Activated CD8-positive, alpha-beta memory T cell treated with anti-CD3 and anti-CD28 coated beads, Interleukin-2, amount 50 U/mL, for 1 hour (primary cell): Measurements from ENCODE around the gene NTM.
"Not testable (repeated sequence)": the region's sequence is repeated elsewhere in the genome, so short reads cannot be mapped to it uniquely, and the experiment has no call there.

Experiments used
- DNase-seq: peaks from one replicate; pipeline ENCODE4 v3.0.0-alpha.2; 2020; ENCODE audit errors: extremely low read depth

NTM gene

DNA sequence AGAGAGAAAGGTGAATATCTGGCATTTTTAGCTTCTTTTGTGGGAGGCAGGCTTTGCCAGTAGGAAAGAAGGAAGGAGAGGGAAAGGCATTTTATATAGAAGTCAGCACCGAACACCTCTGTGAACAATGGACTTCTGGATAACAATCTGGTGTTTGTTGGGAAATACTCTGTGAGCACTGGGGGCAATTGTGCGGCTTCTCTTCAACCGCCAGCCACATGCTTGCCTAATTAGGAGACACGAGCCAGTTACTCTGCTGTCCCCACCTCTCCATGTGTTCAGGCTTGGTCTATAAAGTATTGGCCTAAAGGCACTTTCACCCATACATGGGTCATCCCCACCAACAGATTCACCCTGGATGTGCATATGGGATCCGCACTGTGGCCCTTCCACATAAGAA, 523.6 kb downstream of the NTM start:
- no peak for DNase-seq

DNA sequence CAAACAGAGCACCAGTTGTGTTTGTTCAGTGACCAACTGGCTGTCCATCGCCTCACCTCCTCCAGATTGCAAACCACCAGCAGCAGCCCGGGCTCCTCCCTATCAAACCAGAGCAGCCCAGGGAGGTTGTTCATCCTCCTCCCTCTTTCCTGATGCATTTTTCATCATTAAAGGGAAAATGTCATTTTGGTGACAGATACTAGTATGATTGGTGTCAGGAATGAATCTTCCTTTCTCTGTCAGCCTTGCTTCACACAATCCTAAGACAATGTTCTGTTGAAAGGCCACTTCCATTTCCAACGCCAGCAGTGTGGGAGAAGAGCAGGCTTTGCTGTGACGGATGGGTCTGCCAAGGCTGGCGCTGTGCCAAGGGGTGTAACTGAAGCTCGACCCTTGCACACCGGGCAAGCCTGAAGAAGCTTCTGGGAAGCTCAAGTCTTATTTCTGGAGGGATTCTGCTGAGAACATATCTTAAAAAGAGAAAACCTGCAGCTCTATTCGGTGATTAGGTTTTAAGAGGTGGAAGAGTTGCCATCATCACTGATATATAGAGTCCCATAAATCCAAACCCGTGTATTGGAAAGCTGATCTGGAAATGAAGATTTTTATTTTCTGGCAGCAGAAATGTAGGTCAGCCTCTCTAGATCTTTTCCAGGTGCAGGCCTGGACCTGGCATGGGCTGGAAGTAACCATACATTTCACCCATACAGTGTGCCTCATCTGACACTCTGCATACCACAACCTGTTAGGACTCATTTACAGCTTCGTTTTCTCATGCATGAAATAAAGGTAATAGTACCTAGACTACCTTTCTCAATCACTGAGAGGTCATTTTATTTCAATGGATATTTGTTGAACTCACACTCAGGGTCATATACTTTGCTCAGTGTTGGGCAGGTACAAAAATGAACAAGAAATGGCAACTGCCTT, 524.5 kb downstream of the NTM start:
- no peak for DNase-seq

DNA sequence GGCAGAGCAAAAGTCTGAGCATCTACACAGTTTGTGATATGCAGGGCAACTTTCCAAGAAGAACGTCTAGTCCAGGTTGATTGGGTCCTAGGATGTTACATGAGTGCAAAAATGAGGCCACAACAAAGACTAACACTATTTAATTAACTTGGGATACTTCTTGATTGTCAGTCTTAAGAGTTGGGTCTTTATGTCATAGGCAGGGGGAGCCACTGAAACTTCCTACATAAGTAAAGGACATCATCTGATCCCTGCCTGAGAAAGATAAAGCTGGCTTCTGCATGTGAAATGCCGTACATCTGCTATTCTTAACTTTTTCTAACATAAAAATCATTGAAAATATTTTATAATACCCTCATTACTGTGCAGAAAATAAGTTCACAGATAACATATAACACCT, 525.5 kb downstream of the NTM start:
- no peak for DNase-seq

DNA sequence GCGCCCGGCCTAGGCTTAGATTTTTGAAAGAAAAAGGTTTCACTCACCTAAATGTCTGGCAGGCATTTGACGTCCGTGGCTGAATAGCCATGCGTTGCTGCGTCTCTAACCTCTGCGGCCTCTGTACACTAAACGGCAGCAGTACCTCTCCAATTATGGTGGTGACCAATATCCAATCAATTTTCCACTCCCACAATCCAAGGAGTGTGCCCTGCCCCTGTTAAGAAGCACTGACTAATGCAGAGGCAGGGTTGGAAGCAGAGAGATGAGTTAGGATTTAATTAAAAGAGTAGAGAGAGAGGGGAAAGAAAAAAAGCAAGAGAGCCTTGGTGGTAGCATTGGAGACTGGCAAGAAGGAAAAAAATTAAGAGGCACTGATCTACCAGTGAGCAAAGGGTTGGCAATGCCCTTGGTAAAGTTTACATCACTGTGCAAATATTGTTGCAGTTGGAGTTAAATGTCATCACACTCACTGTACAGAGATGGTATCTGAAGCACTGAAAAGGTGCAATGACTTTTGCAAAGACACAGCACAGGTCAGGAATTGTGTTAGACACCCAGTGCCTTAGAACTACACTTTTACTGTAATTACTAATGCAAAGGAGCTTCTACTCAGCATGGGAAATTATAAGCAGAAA, 526.7 kb downstream of the NTM start:
- no peak for DNase-seq

DNA sequence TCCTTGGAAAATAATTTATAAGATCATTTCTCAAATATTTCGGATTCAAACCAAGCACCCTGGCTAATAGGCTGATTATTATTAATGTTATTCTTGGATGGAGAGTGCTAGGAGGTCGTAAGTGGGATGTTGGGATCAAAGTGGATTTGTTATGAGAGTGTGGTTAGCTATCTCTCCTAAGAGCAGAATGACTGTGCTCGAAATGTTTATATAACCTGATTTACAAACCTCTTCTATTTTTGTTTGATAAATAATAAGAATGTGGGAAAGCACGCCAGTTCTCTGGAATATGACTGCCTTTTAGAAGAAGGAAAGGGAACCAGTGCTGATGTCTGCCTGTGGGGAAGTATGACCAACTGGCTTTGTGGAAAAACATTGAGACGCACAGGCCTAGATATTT, 527.5 kb downstream of the NTM start:
- no peak for DNase-seq

DNA sequence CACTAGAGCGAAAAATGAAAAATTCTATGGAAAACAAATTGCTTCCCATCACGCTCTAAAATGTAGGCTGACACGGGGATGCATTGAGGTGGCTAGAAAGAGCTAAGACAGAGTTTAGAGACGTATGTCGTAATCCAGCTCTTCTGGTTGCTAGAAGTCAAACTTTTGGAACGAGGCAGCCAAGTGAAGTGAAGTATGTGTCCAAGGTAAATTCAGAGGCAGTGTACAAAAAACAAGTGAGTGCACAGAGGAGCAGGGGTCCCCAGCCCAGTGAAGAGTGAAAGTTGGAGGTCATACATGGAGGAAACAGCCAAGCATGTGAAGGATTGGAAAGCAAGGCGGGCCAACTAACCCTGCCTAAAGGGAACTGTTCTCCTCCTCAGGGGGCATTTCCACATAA, 528.5 kb downstream of the NTM start:
- DNase-seq = no peak

DNA sequence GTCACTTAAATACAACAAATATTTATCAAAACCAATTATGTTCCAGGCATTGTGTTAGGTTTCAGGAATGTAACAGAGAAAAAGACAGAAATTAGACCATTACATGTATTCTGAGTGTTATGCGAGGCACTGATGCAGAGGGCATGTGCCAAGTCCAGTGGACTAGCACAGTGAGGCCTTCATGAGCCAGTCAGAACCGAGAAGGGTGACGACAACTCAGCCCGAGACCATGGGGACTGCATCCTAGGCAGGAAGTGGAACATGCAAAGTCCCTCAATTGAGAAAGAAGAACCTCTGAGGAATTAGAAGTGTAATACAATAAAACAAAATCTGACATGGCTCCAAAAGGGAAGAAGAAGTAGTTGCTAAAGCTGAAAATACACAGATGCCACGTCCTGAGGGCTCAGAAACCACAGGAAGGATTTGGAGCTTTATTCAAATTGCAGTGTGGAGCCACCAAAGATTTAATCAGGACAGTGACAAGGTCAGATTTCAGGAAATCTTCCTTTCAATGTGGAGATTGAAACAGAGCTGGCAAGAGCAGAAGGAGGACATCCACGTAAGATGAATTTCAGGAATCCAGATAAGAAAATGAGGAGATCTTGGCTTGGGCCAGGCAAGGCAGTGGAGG, 529.6 kb downstream of the NTM start:
- DNase-seq = no peak

DNA sequence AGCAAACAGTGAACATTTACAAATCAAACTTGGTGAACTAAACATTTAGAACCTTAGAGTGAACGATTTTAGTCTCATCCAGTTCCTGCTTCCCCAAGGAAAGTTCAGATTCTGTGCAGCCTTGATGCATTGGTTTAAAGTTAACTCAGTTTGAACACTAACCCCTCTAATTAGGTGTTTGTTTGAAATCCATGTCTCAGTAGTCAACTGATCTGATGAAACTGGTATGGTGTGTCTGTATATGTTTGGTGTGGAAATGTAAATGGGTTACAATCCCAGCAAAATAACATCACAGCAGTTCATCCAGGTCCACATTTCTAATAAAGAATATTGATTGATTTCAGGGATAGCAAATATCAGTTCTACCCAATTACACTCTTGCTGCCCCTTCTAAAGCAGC, 532.0 kb downstream of the NTM start:
- no peak for DNase-seq

DNA sequence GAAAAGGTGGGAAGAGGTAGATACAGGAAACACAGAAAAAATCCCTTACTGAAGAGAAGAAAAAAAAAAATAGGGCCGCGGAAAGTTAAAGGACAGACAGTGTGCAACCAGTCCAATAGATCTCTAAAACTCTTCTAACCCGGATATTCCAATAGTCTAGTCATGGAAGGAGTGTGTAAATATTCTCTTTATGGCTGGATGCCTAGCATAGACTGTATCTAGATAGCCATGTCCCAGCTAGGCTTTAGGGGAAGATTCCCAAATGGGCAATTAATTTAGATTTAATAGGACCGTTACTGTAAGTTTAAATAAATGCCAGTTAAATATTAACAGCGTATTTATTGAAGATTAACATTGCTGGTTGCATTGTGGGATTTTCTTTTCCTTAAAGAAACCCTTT, 532.7 kb downstream of the NTM start:
- no peak for DNase-seq

DNA sequence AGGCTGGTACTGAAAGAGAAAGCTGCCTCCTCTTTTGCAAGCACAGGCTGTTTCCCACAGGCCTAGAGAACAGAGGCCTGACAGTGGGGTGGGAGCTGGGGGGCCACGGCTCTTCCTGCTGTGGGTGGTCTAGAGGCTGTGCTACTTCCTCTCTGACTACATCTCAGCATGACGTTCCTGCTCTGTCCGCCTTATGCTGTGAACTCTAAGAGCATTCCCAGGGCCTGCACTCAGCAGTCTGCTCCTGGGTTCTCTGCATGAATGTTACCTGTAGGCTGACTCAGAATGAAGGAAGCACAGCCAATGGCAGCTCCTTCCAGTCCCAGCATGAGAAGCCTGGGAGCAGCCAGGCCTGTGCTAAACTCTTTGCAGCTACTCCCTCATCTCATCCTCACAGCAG, 534.3 kb downstream of the NTM start:
- DNase-seq = no peak

DNA sequence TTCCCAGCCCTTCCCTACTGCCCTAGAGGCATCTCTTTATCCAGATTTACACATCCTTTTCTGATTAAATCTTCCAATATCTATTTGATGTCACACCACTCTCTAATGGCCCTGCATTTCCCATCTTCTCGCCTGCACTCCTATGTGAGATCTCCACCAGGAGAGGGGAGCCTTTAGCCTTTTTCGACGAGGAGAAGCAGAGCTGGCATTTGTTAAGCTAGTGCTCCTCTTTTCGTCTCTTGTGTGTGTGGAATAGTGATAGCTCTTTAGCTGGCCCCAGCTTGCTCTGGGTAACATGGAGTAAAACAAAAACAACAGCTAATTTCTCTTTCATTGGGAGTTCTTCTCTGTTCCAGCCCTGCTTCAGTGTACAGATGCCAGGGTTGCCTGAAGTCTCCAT, 536.5 kb downstream of the NTM start:
- DNase-seq = no peak

DNA sequence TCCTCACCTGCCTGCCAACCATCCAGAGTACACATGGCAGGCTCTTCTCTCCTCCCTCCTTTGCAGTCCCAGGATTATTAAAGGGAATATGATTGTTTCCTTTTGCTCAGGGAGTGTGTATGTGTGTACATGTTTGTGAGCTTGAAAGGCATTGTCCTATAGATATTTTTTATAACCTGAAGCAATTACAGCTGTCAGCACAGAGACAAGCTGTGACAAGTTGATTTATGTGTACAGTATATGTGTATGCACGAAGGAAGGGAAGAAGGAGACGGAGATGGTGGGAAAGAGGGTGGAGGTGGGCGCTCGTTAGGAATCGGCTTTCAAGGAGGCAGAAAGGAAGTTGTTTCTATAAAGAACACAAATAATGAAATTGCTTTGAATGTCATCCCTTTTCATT, 537.0 kb downstream of the NTM start:
- DNase-seq = no peak

DNA sequence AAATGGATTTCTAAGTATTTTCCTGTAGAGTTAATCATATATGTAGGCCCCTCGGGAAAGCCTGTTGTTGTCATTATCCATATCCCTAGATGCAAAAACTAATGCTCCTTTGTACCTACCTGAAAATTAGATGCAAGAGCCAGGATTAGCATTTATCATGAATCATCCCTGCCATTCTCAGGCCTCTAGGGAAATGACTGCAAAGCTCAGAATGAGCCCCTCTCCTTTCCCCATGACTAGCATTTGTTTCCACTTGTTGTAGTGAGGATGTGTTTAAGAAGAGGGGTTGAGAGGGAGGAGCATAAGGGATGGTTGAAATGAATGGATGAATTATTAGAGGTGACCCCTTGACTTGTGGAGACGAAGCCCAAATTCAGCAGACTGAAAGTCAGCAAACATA, 537.9 kb downstream of the NTM start:
- DNase-seq = no peak

DNA sequence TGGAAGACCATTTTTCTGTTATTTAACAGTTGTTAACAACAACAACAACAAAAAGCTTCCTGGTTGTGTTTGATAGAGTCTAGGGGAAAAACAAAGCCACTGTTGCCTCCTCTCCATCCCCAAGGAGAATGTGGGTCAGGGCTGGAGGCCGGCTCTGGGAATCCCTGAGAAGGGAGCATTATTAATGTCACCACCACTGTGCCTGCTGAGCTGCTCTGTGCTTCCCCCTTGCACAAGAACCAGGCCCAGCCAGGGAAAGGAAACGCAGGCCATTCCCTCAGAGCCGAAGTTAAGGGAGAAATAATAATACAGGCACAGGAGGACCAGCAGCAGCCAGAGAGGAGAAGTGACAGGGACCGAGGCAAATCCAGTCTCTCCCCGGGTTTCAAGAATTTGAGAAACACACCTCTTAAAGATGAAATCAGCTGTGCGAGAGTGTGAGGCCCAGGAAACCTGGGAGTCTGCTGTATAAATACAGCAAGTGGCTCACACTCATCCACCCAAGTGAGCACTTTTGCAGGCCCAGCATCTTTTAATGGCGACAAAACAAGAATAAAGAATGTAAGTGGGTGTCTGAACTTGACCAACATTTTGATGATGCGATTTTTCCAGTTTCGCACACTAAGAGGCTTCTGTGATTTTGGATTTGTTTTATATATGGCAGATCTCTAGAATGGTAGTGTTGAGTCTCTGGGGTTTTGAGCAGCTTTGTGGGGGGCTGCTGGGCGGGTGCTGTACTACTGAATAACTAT, 539.2 kb downstream of the NTM start:
- no peak for DNase-seq

DNA sequence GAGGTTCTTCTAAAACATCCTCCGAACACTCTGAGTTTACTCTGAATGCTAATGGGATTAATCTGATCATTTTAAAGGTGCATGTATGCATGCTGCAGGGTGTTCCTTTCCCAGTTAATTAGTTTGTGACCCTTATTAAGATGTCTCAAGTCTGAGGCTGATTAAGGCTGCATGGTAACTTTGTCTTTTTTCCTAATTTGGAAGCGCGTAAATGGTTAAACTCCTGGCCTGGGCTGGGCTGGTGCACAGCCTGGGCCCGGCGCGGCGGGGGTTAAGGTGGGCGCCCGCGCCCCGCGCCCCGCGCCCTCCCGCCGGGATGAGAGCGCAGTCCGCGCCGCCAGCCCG, 539.7 kb downstream of the NTM start:
- DNase-seq = no peak

DNA sequence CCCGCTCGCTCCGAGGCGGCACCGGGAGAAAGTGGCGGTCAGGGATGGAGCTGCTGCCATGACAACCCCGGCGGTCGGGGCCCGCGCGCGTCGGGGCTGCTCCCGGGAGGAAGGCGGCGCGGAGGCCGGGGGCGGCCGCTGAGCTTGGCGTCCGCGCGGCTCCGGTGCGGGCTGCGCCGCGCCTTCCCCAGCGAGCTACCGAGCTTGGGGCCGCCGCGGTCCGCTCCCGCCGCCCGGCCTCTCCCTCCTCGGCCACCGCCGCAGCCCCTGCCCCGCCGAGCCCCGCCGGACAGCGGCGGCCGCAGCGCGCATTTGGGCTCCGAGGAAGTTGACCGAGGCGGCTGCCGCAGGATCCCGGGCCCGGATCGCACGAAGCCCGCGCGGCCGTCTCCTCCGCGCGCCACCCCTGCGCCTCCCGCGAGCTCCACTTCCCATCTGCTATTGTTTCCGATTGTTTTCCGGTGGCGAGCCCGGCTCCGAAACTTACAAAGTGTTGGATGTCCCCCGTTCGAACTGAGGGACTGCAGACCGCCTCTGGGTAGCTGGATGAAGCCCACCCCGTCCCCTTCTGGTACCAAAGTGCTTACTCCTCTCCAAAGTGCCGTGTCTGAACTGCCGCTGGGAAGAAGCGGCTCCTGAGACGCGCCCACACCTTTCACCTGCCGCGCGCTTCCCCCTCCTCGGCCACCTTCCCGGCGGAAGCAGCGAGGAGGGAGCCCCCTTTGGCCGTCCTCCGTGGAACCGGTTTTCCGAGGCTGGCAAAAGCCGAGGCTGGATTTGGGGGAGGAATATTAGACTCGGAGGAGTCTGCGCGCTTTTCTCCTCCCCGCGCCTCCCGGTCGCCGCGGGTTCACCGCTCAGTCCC, 540.3 kb downstream of the NTM start:
- no peak for DNase-seq

DNA sequence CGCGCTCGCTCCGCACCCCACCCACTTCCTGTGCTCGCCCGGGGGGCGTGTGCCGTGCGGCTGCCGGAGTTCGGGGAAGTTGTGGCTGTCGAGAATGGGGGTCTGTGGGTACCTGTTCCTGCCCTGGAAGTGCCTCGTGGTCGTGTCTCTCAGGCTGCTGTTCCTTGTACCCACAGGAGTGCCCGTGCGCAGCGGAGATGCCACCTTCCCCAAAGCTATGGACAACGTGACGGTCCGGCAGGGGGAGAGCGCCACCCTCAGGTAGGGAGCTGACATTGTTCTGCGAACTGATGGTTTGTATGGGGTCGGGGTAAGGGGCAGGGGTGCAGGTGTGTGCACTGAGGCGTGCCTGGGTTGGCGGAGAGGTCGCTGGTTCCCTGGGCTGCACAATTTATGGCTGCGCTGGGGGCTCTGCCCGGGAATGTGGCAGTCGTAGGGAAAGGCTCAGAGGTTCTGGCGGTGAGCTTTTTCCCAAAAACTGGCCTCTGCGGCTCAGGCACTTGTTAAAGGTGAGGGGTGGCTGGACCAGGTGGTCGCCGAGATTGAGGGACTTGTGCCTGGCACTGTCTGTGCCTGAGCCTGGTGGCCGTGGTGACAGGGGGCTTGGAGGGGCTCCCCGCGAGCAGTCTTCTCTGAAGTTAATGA, 541.1 kb downstream of the NTM start:
- not testable (repeated sequence) for DNase-seq

DNA sequence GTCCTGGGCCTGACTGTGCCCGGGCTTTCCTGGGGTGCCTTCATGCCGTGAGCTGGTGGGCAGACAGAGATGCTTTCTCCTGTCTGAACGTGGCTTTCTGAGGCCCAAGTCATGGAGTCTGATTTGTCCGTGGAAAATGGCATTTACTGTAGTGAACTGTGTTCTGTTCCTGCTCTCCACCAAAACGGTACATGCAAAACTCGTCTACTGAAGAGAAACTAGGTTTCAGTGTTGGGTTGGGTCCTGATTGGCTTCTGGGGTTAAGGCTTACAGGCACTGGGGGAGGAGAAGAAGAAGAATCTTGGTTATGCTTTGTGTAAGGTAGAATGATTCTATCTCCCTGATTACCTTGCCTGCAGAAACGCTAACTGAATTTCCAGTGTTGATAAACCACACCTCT, 541.7 kb downstream of the NTM start:
- no peak for DNase-seq

DNA sequence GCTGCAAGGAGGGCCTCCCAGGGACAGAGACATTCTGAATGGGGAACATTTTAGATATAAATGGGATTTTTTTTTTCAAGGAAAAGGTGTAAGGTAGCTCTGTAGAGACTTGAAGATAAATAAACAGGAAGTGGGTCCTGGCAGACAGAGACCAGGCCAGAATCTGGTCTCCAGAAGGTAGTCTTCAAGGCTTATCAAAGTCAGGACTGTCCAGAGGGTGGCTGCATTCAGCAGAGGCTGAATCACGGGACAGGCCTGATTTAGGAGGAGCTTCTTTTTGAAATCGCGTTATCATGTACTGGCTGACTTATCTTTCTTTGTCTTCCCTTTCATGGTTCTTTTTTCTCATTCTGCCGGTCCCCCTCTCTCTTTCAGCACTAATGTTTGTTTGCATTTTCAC, 542.9 kb downstream of the NTM start:
- DNase-seq = no peak

DNA sequence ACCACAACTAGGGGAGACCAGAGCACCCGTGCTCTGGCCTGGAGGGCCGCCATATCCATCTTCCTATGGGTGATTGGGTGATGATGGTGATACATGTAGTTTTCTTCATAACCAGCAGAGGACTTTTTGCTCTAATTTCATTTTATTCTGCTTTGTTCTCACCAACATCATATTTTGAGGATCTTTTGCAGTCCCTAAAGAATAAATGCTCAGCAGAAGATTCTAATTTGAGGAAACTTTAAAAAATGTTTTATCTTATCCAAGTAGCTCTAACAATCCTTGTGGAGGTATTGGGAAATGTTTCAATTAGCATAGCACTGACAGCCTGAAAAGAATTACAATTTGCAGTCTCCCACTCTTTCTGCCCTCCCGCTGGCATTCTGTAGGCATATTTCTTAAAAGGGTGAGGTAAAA, 544.0 kb downstream of the NTM start:
- no peak for DNase-seq

DNA sequence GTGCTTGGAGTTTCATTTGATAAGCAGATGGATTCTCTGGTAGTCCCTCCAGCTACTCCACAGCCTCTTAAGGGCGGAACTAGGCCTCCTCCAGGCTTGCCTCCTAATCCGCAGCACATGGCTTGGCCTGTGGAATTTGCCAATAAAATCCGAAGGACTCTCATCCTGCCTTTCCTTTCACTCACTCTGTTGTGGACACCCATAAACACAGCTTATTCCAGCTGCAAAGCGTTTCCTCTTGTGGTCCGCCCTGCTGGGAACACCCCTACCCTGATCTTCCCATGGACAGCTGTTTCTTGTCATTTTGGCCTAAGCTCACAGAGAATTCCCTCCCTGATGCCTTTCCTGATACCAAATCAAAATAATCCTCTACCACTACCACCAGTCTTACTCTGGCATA, 546.2 kb downstream of the NTM start:
- no peak for DNase-seq
